Tibial nerve (tissue), 4 donors: ENCODE measurements around the gene TSC22D1. TPM values are rescaled to one million over a fixed set of nuclear protein-coding genes. Genes with fewer than 3 reads are reported as not detected.

Experiments used
- DNase-seq, 2 donors: peaks; one replicate each; pipeline ENCODE4 v3.0.0-alpha.2; 2019; ENCODE audit warnings: low spot score in 2 of 2
- H3K27ac ChIP-seq, 4 donors: fragments of 200-600 bp; sonication (generic) in 3 of 4; one replicate each; pipeline ENCODE4 v1.5.1; 2017 to 2019; ENCODE audit warnings: mild to moderate bottlenecking in 1 of 4
- H3K27me3 ChIP-seq, 2 donors: fragments of 200-600 bp; sonication (generic) in 1 of 2; one replicate each; pipeline versions ENCODE4 v1.5.1 to v1.6.0; 2017 to 2019
- H3K36me3 ChIP-seq, 3 donors: fragments of 200-600 bp; sonication (generic); one replicate each; pipeline ENCODE4 v1.5.1; 2018 to 2019
- H3K4me1 ChIP-seq, 4 donors: fragments of 200-600 bp; sonication (generic) in 3 of 4; one replicate each; pipeline ENCODE4 v1.5.1; 2017 to 2019
- H3K4me3 ChIP-seq, 4 donors: fragments of 200-600 bp; sonication (generic) in 3 of 4; one replicate each; pipeline ENCODE4 v1.5.1; 2017 to 2019; ENCODE audit warnings: mild to moderate bottlenecking in 1 of 4, moderate library complexity in 1 of 4
- H3K9me3 ChIP-seq, 4 donors: fragments of 200-600 bp; sonication (generic) in 3 of 4; one replicate each; pipeline ENCODE4 v1.5.1; 2017 to 2019
- EP300 ChIP-seq, 2 donors: sonication (generic); formaldehyde crosslinking; IDR thresholded peaks; one replicate each; pipeline ENCODE4 v1.6.1; 2017; ENCODE audit warnings: antibody characterized with exemption in 2 of 2, mild to moderate bottlenecking in 1 of 2
- POLR2A ChIP-seq, 2 donors: fragments of 450-650 bp; IDR thresholded peaks; one replicate each; pipeline ENCODE4 v1.6.1; 2017; ENCODE audit warnings: antibody characterized with exemption in 2 of 2, mild to moderate bottlenecking in 2 of 2, moderate library complexity in 2 of 2
- WGBS, 2 donors: methylation state at CpG; one replicate each; pipeline ENCODE4 v1.1.5; 2018; 5-methylcytosine and 5-hydroxymethylcytosine counted together
- total RNA-seq, 4 donors: library from RNA; depleted of rRNA; stranded (reverse); fragments of >200 nt; gene quantifications; one replicate each; pipeline ENCODE4 v1.1.0, GENCODE V29; 2016
- TF ChIP-seq, protein P1 (sequence below), 5 experiments: fragments of 200-600 bp in 3 of 5; fragments of 450-650 bp in 2 of 5; sonication (generic) in 3 of 5; IDR thresholded peaks; one replicate each; pipeline ENCODE4 v1.5.1; 2016 to 2019; ENCODE audit warnings: antibody characterized with exemption in 5 of 5, mild to moderate bottlenecking in 3 of 5, moderate library complexity in 2 of 5

TSC22D1 gene
- total RNA-seq, 4 donors from 2014 or later: 203 to 334 (median 213) TPM

GRCh38 chr13:44411841-44412240 lies 164.3 kb downstream of the TSC22D1 start:
- Histone ChIP-seq H3K9me3 (no peaks in the 10 kb centered on the region), H3K36me3 (no peaks in the 10 kb centered on the region), H3K4me3 (no peak overlapping the region), H3K27me3 (no peaks in the 10 kb centered on the region), H3K4me1 (no peaks in the 10 kb centered on the region), H3K27ac (no peak overlapping the region)
- DNase-seq: no peak
- WGBS, 2 donors: 77 to 82% methylated on average over 2 of the region's 2 CpGs
- TF ChIP-seq EP300 (IDR thresholded peaks at IDR 0.05) (no peak), POLR2A (IDR thresholded peaks at IDR 0.05) (no peak)
- TF ChIP-seq, protein P1, sequence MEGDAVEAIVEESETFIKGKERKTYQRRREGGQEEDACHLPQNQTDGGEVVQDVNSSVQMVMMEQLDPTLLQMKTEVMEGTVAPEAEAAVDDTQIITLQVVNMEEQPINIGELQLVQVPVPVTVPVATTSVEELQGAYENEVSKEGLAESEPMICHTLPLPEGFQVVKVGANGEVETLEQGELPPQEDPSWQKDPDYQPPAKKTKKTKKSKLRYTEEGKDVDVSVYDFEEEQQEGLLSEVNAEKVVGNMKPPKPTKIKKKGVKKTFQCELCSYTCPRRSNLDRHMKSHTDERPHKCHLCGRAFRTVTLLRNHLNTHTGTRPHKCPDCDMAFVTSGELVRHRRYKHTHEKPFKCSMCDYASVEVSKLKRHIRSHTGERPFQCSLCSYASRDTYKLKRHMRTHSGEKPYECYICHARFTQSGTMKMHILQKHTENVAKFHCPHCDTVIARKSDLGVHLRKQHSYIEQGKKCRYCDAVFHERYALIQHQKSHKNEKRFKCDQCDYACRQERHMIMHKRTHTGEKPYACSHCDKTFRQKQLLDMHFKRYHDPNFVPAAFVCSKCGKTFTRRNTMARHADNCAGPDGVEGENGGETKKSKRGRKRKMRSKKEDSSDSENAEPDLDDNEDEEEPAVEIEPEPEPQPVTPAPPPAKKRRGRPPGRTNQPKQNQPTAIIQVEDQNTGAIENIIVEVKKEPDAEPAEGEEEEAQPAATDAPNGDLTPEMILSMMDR (IDR thresholded peaks at IDR 0.05): no peak

DNA sequence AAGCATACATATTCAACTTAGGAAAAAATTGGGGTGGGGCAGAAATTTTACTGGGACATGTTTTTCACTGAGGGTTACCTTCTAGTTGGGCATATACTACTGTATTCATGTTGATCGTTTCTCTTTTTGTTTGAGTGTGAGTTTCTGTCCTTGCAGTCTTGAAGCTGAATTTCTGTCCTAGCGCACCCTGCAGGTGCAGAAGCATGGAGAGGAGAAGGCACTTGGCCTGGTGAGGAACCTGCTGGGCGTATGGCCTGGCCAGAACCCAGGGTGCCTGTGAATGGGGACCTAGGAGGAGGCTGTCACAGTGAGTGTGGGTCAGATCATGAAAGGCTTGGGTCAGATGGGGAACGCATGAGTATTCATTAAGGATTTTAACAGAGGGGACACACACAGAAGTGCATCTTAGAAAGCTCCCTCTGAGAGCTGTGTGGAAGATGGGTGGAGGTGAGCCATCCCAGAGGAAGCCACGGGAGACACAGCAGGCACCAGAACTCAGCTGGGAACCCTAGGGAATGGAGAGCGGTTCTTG lies 165.7 kb downstream of the TSC22D1 start:
- no peak for DNase-seq
- Histone ChIP-seq H3K4me1 (no peaks in the 10 kb centered on the region), H3K9me3 (no peaks in the 10 kb centered on the region), H3K4me3 (no peak overlapping the region), H3K27ac (no peak overlapping the region), H3K36me3 (no peaks in the 10 kb centered on the region), H3K27me3 (no peaks in the 10 kb centered on the region)
- WGBS, 2 donors: 75 to 77% methylated on average over 6 of the region's 6 CpGs
- TF ChIP-seq EP300 (IDR thresholded peaks at IDR 0.05) (no peak), POLR2A (IDR thresholded peaks at IDR 0.05) (no peak)
- TF ChIP-seq, protein P1 (IDR thresholded peaks at IDR 0.05): no peak

DNA sequence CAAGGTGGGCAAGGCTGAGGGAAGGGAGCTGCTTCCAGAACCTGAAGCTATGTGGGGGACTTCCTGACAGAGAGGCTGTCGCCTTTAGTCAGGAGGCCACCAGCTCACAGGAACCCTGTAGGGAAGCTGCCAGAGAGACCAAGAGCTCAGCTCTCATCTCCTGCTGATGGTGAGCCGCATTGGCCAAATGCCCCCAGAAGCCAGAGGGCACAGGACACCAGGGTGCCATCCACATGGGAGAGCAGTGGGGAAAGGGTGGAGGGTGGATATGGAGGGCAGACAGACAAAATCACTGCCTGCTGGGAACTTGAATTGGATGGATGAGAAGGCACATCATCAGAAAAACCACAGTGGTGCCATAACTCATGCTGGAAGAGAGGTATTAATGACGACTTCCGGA lies 166.5 kb downstream of the TSC22D1 start:
- Histone ChIP-seq H3K4me3 (no peak overlapping the region), H3K36me3 (no peaks in the 10 kb centered on the region), H3K9me3 (no peaks in the 10 kb centered on the region), H3K27ac (no peak overlapping the region), H3K27me3 (no peaks in the 10 kb centered on the region), H3K4me1 (no peaks in the 10 kb centered on the region)
- 66 to 79% methylated on average over 4 of the region's 4 CpGs for WGBS, 2 donors
- TF ChIP-seq, protein P1 (IDR thresholded peaks at IDR 0.05): no peak
- no peak for TF ChIP-seq POLR2A (IDR thresholded peaks at IDR 0.05)
- TF ChIP-seq EP300 (IDR thresholded peaks at IDR 0.05): no peak
- DNase-seq: no peak

GRCh38 chr13:44407891-44408290 lies 168.2 kb downstream of the TSC22D1 start:
- Histone ChIP-seq H3K9me3 (no peaks in the 10 kb centered on the region), H3K4me3 (no peak overlapping the region), H3K27me3 (no peaks in the 10 kb centered on the region), H3K27ac (no peak overlapping the region), H3K4me1 (no peaks in the 10 kb centered on the region), H3K36me3 (no peaks in the 10 kb centered on the region)
- no peak for DNase-seq
- TF ChIP-seq EP300 (IDR thresholded peaks at IDR 0.05) (no peak), POLR2A (IDR thresholded peaks at IDR 0.05) (no peak)
- TF ChIP-seq, protein P1 (IDR thresholded peaks at IDR 0.05): no peak
- 93 to 95% methylated on average over 7 of the region's 7 CpGs for WGBS, 2 donors

DNA sequence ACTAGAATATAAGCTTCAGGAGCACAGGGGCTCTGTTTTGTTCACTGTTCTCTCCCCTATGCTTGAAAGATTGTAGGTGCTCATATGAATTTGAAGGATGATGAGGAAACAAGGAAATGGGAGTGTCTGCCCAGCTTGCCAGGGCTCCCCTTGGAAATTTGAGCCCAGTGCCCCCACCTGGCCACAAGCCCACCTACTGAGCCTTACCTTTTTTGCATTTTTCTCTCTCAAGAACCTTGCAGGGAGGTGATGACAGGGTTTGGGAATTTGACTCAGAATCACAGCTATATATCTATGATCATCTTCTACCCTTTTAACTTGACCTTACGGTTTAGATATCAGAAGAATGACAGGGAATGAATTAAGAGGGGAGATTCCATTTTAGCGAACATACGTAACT lies 168.8 kb downstream of the TSC22D1 start:
- TF ChIP-seq, protein P1 (IDR thresholded peaks at IDR 0.05): no peak
- TF ChIP-seq EP300 (IDR thresholded peaks at IDR 0.05) (no peak), POLR2A (IDR thresholded peaks at IDR 0.05) (no peak)
- no peaks in the 10 kb centered on the region for H3K36me3 ChIP-seq
- no peaks in the 10 kb centered on the region for H3K9me3 ChIP-seq
- no peak overlapping the region for H3K4me3 ChIP-seq
- H3K4me1 ChIP-seq: no peaks in the 10 kb centered on the region
- H3K27ac ChIP-seq: no peak overlapping the region
- H3K27me3 ChIP-seq: no peaks in the 10 kb centered on the region
- WGBS, 2 donors: 76 to 95% methylated on average over 3 of the region's 3 CpGs
- no peak for DNase-seq
